Epithelial cell of umbilical artery (primary cell): ENCODE results near the gene HOXD11. TPM values are rescaled to one million over a fixed set of nuclear protein-coding genes. Genes with fewer than 3 reads are reported as not detected.

Source experiments
- total RNA-seq: library from RNA; depleted of rRNA; stranded (reverse); fragments of >200 nt; gene quantifications from 2 replicates; pipeline ENCODE4 v1.2.3, GENCODE V29; 2014

The HOXD11 gene
- not detected in 2 replicates for total RNA-seq

GRCh38 chr2:176106581-176107539, at the start of gene HOXD11:
Gene HOXD11 (plus strand): TSS chr2:176107280. CDS start chr2:176107356, 76 bp downstream.

GRCh38 chr2:176083796-176084261, 23.3 kb upstream of the HOXD11 start, which contains the start of gene EVX2:
Gene EVX2 (minus strand): TSS chr2:176083962. CDS start chr2:176083776, 186 bp downstream.

GRCh38 chr2:176092270-176093144, 14.6 kb upstream of the HOXD11 start, which contains the start of gene HOXD13:
Gene HOXD13 (plus strand): TSS chr2:176092721. CDS start chr2:176092891, 170 bp downstream.

GRCh38 chr2:176099728-176100546, 7.1 kb upstream of the HOXD11 start, which contains the start of gene HOXD12:
Gene HOXD12 (plus strand): TSS chr2:176099795. CDS start chr2:176099802, 7 bp downstream.

GRCh38 chr2:176115883-176116813, 9.1 kb downstream of the HOXD11 start, which contains the start of gene HOXD10:
Gene HOXD10 (plus strand): TSS chr2:176116778. CDS start chr2:176116834, 56 bp downstream.

GRCh38 chr2:176122683-176123410, 15.8 kb downstream of the HOXD11 start, which contains the start of gene HOXD9:
Gene HOXD9 (plus strand): TSS chr2:176122719. CDS start chr2:176122769, 50 bp downstream.

GRCh38 chr2:176128982-176129796, 22.1 kb downstream of the HOXD11 start, which contains the start of gene HOXD8:
Gene HOXD8 (plus strand): TSS chr2:176129705. CDS start chr2:176130367, 662 bp downstream.

GRCh38 chr2:176151442-176152287, 44.6 kb downstream of the HOXD11 start, which contains the start of gene HOXD4:
Gene HOXD4 (plus strand): TSS chr2:176151550. CDS start chr2:176151634, 84 bp downstream.

GRCh38 chr2:176156807-176157498, 49.9 kb downstream of the HOXD11 start, which contains the start of gene HOXD3:
Gene HOXD3 (plus strand): TSS chr2:176157307. CDS start chr2:176169115, 11,808 bp downstream.

Other genes with a start within 250 kb of the HOXD11 start
- gene LNPK, start 105.0 kb upstream of the HOXD11 start, total RNA-seq: 5.8 and 10.5 TPM in 2 replicates
- gene EVX2, start 23.3 kb upstream of the HOXD11 start, total RNA-seq: not detected in 2 replicates
- gene HOXD13, start 14.6 kb upstream of the HOXD11 start, total RNA-seq: under 0.01 TPM in 1 of 2 replicates, not detected in the other
- gene HOXD12, start 7.5 kb upstream of the HOXD11 start, total RNA-seq: not detected in 2 replicates
- under 0.01 and 0.15 TPM in 2 replicates for gene HOXD10, start 9.5 kb downstream of the HOXD11 start, total RNA-seq
- gene HOXD9, start 15.4 kb downstream of the HOXD11 start, total RNA-seq: 1.3 and 1.4 TPM in 2 replicates
- 6.2 and 7.8 TPM in 2 replicates for gene HOXD8, start 22.4 kb downstream of the HOXD11 start, total RNA-seq
- 0.65 and 3.5 TPM in 2 replicates for gene HOXD4, start 44.3 kb downstream of the HOXD11 start, total RNA-seq
- gene HOXD3, start 50.0 kb downstream of the HOXD11 start, total RNA-seq: 4.2 and 5.9 TPM in 2 replicates
- 4.3 and 7.8 TPM in 2 replicates for gene HOXD1, start 81.4 kb downstream of the HOXD11 start, total RNA-seq
- 33.7 and 38.3 TPM in 2 replicates for gene MTX2, start 162.2 kb downstream of the HOXD11 start, total RNA-seq